Neural cell (in vitro differentiated cells): ENCODE data around the gene SERINC5. TPM values are rescaled to one million over a fixed set of nuclear protein-coding genes. Genes with fewer than 3 reads are reported as not detected.

Experiments
- H2AFZ ChIP-seq: fragments of 200-600, 300-800 bp; sonication (generic), shearing (Covaris generic); 2 replicates; pipeline ENCODE4 v1.6.0; 2014; ENCODE audit warnings: low read depth, mild to moderate bottlenecking, antibody characterized with exemption, low read length, moderate library complexity
- H3F3A ChIP-seq: fragments of 200-600 bp; shearing (Covaris generic); 2 replicates; pipeline ENCODE4 v1.6.1; 2016; ENCODE audit warnings: mild to moderate bottlenecking, moderate library complexity, mixed read lengths, antibody characterized with exemption, low read length; ENCODE audit not compliant: insufficient read depth, poor library complexity, severe bottlenecking
- H3K27ac ChIP-seq: fragments of 200-600, 300-800 bp; sonication (generic), shearing (Covaris generic); 2 replicates; pipeline ENCODE4 v1.5.1; 2014; ENCODE audit warnings: mild to moderate bottlenecking, low read length, moderate library complexity
- H3K27me3 ChIP-seq: fragments of 300-800, 200-600 bp; sonication (generic), shearing (Covaris generic); 2 replicates; pipeline ENCODE4 v1.6.0; 2014; ENCODE audit warnings: mild to moderate bottlenecking, low read depth, low read length, moderate library complexity; ENCODE audit not compliant: insufficient read depth
- H3K36me3 ChIP-seq: fragments of 300-800, 200-600 bp; sonication (generic), shearing (Covaris generic); 2 replicates; pipeline ENCODE4 v1.5.1; 2014; ENCODE audit warnings: mild to moderate bottlenecking, antibody characterized with exemption, low read length, moderate library complexity; ENCODE audit not compliant: insufficient read depth
- H3K4me2 ChIP-seq: fragments of 300-800, 200-600 bp; sonication (generic), shearing (Covaris generic); 2 replicates; pipeline ENCODE4 v1.6.0; 2014; ENCODE audit warnings: mild to moderate bottlenecking, low read length
- H3K4me3 ChIP-seq: fragments of 300-800, 200-600 bp; sonication (generic), shearing (Covaris generic); 2 replicates; pipeline ENCODE4 v1.5.1; 2014; ENCODE audit warnings: mild to moderate bottlenecking, low read length, moderate library complexity
- H3K79me2 ChIP-seq: fragments of 200-600 bp; shearing (Covaris generic); replicated peaks from 2 replicates; pipeline ENCODE4 v1.6.0; 2014; ENCODE audit warnings: mild to moderate bottlenecking, low read length, moderate library complexity; ENCODE audit not compliant: insufficient read depth
- H3K9ac ChIP-seq: fragments of 300-800, 200-600 bp; sonication (generic), shearing (Covaris generic); 2 replicates; pipeline ENCODE4 v1.6.1; 2016; ENCODE audit warnings: mild to moderate bottlenecking, low read length, mixed read lengths
- H3K9me2 ChIP-seq: fragments of 200-600 bp; shearing (Covaris generic); 2 replicates; pipeline ENCODE4 v1.6.1; 2016; ENCODE audit warnings: mild to moderate bottlenecking, low read length, mixed read lengths; ENCODE audit not compliant: insufficient read depth
- H3K9me3 ChIP-seq: fragments of 200-600, 300-800 bp; sonication (generic), shearing (Covaris generic); 2 replicates; pipeline ENCODE4 v1.6.1; 2016; ENCODE audit warnings: mild to moderate bottlenecking, mixed run types, low read length, moderate library complexity, mixed read lengths
- H4K20me1 ChIP-seq: fragments of 200-600 bp; shearing (Covaris generic); 2 replicates; pipeline ENCODE4 v1.6.1; 2016; ENCODE audit warnings: mild to moderate bottlenecking, mixed run types; ENCODE audit not compliant: insufficient read depth
- EP300 ChIP-seq: fragments of 450-650 bp; conservative IDR thresholded peaks from 2 replicates; pipeline ENCODE4 v1.6.1; 2014; ENCODE audit warnings: antibody characterized with exemption, mild to moderate bottlenecking, moderate library complexity; ENCODE audit not compliant: poor library complexity, severe bottlenecking
- EZH2 ChIP-seq: fragments of 200-600, 300-800 bp; shearing (Covaris generic), sonication (generic); IDR thresholded peaks from 2 replicates; pipeline ENCODE4 v1.6.1; 2014; ENCODE audit warnings: antibody characterized with exemption, low read length, borderline replicate concordance, mild to moderate bottlenecking; ENCODE audit not compliant: insufficient read depth, poor library complexity, severe bottlenecking
- MXI1 ChIP-seq: fragments of 450-650 bp; conservative IDR thresholded peaks from 2 replicates; pipeline ENCODE4 v1.6.1; 2014; ENCODE audit warnings: antibody characterized with exemption, mild to moderate bottlenecking; ENCODE audit not compliant: poor library complexity, severe bottlenecking
- POLR2AphosphoS5 ChIP-seq: IDR thresholded peaks from 2 replicates; pipeline ENCODE4 v1.6.1; 2012
- RAD21 ChIP-seq: fragments of 450-650 bp; conservative IDR thresholded peaks from 2 replicates; pipeline ENCODE4 v1.6.1; 2014; ENCODE audit warnings: antibody characterized with exemption, mild to moderate bottlenecking, moderate library complexity
- SMC3 ChIP-seq: fragments of 450-650 bp; conservative IDR thresholded peaks from 2 replicates; pipeline ENCODE4 v1.6.1; 2014; ENCODE audit warnings: antibody characterized with exemption, mild to moderate bottlenecking, moderate library complexity; ENCODE audit not compliant: poor library complexity
- TAF1 ChIP-seq: IDR thresholded peaks from 2 replicates; pipeline ENCODE4 v1.6.1; 2012; ENCODE audit warnings: low read depth
- polyA plus RNA-seq: library from polyadenylated mRNA; depleted of rRNA; stranded (reverse); fragments of >200 nt; gene quantifications from 2 replicates; pipeline ENCODE4 v1.2.3, GENCODE V29; 2014
- TF ChIP-seq, protein P1 (sequence below): fragments of 450-650 bp; IDR thresholded peaks from 2 replicates; pipeline ENCODE4 v1.5.1; 2014; ENCODE audit warnings: antibody characterized with exemption, mild to moderate bottlenecking, moderate library complexity; ENCODE audit not compliant: poor library complexity, severe bottlenecking
- TF ChIP-seq, protein P2 (sequence below): IDR thresholded peaks from 2 replicates; pipeline ENCODE4 v1.6.1; 2012; ENCODE audit warnings: borderline replicate concordance

Gene SERINC5
- polyA plus RNA-seq, 1 donor from 2014 or later, result 5.8 TPM

DNA sequence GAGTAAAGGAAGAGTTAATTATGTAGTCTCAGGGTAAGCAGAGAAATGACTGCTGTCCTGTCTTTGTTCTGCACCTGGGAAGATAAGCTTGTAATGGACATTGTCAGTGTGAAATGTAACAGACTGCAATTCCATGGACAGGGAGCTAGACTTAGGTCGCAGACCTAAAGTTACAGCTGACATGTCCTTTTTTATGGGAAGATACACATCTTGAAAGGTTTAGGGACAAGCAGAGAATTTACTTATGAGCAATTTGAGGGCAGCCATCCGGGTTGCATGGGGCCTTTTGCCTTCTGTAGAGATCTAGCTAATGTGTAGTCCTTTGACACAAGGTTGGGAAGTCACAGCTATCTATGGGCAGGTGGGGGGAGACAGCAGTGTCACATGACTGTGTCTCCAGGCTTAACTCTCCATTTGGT is 85.7 kb downstream of the SERINC5 start:
- Histone ChIP-seq H3K36me3 (no peaks in the 10 kb centered on the region), H3K27ac (no peak overlapping the region), H3K4me2 (no peak overlapping the region)

DNA sequence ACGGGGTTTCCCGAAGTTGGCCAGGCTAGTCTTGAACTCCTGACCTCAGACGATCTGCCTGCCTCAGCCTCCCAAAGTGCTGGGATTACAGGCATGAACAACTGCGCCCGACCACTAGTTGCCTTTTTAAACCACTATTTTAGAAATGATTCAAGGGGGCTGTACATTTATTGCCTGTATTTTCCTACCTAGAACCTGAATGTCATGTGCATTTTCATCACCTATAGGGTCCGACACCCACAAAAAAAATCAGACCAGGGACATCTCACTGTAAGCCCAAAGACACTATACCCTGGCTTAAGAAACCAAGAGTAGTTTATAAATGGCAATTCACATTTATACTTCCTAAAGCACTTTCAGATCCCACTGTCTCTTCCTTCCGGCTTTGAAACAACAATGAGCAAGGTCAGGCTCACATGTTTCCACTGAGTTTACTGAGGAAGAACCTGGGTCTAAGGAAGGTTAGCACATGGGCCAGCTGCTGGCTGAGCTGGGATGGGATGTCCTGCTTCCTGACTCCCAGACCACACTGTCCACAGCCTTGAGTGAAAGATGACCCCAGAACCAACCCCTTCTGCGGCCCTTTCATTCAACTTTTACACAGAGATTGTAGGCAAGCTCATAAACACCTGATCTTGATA is 87.3 kb downstream of the SERINC5 start:
- no peak overlapping the region for H3K4me3 ChIP-seq
- no peaks in the 10 kb centered on the region for H3K36me3 ChIP-seq
- H3F3A ChIP-seq, result no peaks in the 10 kb centered on the region
- no peaks in the 10 kb centered on the region for H3K79me2 ChIP-seq
- no peak overlapping the region for H3K4me2 ChIP-seq
- H2AFZ ChIP-seq, result no peak overlapping the region
- no peak overlapping the region for H3K9ac ChIP-seq
- H3K27ac ChIP-seq, result no peak overlapping the region
- H3K9me3 ChIP-seq, result no peaks in the 10 kb centered on the region
- H3K9me2 ChIP-seq, result no peaks in the 10 kb centered on the region
- no peaks in the 10 kb centered on the region for H4K20me1 ChIP-seq
- no peaks in the 10 kb centered on the region for H3K27me3 ChIP-seq
- TF ChIP-seq EP300 (no peak), EZH2 (no peak), RAD21 (no peak), TAF1 (no peak), MXI1 (no peak), POLR2AphosphoS5 (no peak), SMC3 (no peak)
- TF ChIP-seq, protein P1, sequence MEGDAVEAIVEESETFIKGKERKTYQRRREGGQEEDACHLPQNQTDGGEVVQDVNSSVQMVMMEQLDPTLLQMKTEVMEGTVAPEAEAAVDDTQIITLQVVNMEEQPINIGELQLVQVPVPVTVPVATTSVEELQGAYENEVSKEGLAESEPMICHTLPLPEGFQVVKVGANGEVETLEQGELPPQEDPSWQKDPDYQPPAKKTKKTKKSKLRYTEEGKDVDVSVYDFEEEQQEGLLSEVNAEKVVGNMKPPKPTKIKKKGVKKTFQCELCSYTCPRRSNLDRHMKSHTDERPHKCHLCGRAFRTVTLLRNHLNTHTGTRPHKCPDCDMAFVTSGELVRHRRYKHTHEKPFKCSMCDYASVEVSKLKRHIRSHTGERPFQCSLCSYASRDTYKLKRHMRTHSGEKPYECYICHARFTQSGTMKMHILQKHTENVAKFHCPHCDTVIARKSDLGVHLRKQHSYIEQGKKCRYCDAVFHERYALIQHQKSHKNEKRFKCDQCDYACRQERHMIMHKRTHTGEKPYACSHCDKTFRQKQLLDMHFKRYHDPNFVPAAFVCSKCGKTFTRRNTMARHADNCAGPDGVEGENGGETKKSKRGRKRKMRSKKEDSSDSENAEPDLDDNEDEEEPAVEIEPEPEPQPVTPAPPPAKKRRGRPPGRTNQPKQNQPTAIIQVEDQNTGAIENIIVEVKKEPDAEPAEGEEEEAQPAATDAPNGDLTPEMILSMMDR, result no peak
- TF ChIP-seq, protein P2, sequence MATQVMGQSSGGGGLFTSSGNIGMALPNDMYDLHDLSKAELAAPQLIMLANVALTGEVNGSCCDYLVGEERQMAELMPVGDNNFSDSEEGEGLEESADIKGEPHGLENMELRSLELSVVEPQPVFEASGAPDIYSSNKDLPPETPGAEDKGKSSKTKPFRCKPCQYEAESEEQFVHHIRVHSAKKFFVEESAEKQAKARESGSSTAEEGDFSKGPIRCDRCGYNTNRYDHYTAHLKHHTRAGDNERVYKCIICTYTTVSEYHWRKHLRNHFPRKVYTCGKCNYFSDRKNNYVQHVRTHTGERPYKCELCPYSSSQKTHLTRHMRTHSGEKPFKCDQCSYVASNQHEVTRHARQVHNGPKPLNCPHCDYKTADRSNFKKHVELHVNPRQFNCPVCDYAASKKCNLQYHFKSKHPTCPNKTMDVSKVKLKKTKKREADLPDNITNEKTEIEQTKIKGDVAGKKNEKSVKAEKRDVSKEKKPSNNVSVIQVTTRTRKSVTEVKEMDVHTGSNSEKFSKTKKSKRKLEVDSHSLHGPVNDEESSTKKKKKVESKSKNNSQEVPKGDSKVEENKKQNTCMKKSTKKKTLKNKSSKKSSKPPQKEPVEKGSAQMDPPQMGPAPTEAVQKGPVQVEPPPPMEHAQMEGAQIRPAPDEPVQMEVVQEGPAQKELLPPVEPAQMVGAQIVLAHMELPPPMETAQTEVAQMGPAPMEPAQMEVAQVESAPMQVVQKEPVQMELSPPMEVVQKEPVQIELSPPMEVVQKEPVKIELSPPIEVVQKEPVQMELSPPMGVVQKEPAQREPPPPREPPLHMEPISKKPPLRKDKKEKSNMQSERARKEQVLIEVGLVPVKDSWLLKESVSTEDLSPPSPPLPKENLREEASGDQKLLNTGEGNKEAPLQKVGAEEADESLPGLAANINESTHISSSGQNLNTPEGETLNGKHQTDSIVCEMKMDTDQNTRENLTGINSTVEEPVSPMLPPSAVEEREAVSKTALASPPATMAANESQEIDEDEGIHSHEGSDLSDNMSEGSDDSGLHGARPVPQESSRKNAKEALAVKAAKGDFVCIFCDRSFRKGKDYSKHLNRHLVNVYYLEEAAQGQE, result no peak

More for the DNA sequence above, 85.7 kb downstream of the SERINC5 start:
- Histone ChIP-seq H3F3A (no peaks in the 10 kb centered on the region), H3K9me3 (no peaks in the 10 kb centered on the region), H3K79me2 (no peaks in the 10 kb centered on the region), H3K9ac (no peak overlapping the region), H2AFZ (no peak overlapping the region), H4K20me1 (no peaks in the 10 kb centered on the region), H3K9me2 (no peaks in the 10 kb centered on the region), H3K4me3 (no peak overlapping the region), H3K27me3 (no peaks in the 10 kb centered on the region)
- TF ChIP-seq POLR2AphosphoS5 (no peak), SMC3 (no peak), MXI1 (no peak), RAD21 (no peak), EZH2 (no peak), TAF1 (no peak), EP300 (no peak)
- TF ChIP-seq, protein P1, result no peak
- TF ChIP-seq, protein P2, result no peak
